Endothelial cell of umbilical vein (primary cell): ENCODE results near the gene IRF8.

ENCODE experiments used
- FOS ChIP-seq: IDR thresholded peaks from 2 replicates; pipeline ENCODE4 v1.6.1; 2011; ENCODE audit warnings: mild to moderate bottlenecking, low read length, moderate library complexity, borderline replicate concordance; ENCODE audit not compliant: insufficient read depth
- TF ChIP-seq, protein P1 (sequence below), 2 donors: IDR thresholded peaks; 1 replicate in 1 of 2; 2 replicates in 1 of 2; pipeline ENCODE4 v1.5.1; 2011; ENCODE audit warnings: low read length in 2 of 2, mild to moderate bottlenecking in 2 of 2, moderate library complexity in 2 of 2, control low read depth in 1 of 2, inconsistent platforms in 1 of 2, low read depth in 1 of 2; ENCODE audit not compliant: insufficient read depth in 1 of 2; ENCODE audit errors: extremely low read depth in 1 of 2
- TF ChIP-seq, protein P2 (sequence below): IDR thresholded peaks from 2 replicates; pipeline ENCODE4 v1.6.1; 2011; ENCODE audit not compliant: insufficient read depth, insufficient read length

DNA sequence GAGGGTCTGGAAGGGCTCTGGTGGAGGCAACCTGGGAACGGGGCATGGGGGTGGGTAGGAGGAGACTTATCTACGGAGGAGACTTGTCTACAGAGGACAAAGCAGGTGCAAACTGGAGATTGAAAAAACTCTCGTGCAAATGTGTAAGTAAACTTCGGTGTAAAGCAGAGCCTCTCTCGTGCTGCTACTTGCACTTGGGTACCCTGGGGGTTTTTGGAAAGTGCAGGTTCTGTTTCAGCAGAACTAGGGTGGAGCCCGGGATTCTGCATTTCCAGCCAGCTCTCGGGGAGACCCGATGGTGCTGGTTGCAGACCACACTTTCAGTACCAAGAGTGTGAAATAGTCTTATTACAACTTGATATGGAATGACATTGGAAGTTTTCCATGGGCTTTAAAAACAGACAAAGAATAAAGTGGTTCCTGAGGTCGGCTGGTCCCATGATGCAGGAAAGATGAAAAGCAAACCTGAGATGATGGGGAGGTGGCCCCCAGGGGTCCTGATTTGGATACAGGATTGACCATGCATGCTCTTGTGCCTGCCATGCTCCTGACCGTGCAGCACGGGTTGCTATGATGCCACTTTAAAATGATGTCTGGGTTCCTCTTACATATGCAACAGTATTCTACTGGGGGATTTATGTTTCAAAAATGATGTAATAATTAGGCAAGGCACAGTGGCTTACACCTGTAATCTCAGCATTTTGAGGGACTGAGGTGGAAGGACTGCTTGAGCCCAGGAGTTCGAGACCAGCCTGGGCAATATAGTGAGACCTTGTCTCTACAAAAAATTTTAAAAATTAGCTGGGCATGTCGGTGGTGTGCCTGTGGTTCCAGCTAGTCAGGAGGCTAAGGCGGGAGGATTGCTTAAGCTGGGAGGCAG lies 69.3 kb downstream of the IRF8 start:
- no peak for TF ChIP-seq FOS
- TF ChIP-seq, protein P1, sequence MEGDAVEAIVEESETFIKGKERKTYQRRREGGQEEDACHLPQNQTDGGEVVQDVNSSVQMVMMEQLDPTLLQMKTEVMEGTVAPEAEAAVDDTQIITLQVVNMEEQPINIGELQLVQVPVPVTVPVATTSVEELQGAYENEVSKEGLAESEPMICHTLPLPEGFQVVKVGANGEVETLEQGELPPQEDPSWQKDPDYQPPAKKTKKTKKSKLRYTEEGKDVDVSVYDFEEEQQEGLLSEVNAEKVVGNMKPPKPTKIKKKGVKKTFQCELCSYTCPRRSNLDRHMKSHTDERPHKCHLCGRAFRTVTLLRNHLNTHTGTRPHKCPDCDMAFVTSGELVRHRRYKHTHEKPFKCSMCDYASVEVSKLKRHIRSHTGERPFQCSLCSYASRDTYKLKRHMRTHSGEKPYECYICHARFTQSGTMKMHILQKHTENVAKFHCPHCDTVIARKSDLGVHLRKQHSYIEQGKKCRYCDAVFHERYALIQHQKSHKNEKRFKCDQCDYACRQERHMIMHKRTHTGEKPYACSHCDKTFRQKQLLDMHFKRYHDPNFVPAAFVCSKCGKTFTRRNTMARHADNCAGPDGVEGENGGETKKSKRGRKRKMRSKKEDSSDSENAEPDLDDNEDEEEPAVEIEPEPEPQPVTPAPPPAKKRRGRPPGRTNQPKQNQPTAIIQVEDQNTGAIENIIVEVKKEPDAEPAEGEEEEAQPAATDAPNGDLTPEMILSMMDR (IDR thresholded peaks at IDR 0.05; ENCODE audit: extremely low read depth in 1 of 2, insufficient read depth in 1 of 2, low read depth in 1 of 2, low read length in 2 of 2), result no peak
- TF ChIP-seq, protein P2, sequence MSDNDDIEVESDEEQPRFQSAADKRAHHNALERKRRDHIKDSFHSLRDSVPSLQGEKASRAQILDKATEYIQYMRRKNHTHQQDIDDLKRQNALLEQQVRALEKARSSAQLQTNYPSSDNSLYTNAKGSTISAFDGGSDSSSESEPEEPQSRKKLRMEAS, result no peak
